ENCODE measurements around the gene BICDL2. TPM values are rescaled to one million over a fixed set of nuclear protein-coding genes. Genes with fewer than 3 reads are reported as not detected.

Gene BICDL2
- total RNA-seq, 1 donor from 2014 or later, result not detected

DNA sequence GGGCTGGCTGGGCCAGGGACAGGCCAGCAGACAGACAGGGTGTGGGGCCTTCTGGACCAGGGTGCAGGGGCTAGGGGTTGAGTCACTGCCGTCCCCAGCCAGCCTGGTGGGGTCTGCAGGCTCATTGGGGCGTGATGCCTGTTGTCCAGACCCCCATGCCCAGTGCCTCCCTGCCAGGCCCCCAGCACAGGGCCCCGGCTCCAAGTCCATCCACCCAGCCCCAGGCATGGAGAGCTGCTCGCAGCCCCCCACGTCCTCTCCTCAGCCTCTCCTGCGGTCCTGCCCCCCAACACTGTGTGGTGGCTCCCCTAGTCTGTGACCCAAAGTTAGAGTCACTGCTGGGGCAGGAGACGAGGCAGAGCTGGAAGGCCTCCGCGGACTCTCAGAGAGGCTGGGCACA is 49.5 kb downstream of the BICDL2 start:
- DNase-seq (ENCODE audit: low read depth), result no peak

DNA sequence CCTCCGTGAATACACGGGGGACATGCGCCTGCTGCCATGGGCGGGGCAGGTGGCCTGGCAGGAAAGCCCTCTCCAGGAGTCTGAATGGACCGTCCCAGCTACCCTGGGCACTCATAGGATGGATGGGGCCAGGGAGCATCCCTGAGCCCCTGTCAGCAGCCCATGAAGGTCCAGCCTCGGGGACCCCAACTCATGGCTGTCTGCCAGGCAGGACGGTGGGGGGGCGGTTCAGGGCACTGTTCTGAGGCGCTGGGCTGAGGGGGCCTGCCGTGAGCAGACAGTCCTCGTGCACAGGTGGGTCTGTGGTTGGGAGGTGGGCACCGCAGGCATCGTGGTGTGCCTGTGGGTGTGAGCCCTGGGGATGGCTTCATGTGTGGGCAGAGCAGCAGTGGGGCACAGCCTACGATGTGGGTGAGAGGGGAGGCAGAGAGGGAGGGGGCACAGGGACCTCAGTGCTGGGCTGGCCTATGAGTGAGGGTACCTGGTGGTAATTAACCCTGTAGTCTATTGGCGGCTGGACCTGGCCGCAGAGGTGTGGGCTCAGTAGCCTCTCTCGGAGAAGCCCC is 50.0 kb downstream of the BICDL2 start:
- no peak for DNase-seq (ENCODE audit: low read depth)

DNA sequence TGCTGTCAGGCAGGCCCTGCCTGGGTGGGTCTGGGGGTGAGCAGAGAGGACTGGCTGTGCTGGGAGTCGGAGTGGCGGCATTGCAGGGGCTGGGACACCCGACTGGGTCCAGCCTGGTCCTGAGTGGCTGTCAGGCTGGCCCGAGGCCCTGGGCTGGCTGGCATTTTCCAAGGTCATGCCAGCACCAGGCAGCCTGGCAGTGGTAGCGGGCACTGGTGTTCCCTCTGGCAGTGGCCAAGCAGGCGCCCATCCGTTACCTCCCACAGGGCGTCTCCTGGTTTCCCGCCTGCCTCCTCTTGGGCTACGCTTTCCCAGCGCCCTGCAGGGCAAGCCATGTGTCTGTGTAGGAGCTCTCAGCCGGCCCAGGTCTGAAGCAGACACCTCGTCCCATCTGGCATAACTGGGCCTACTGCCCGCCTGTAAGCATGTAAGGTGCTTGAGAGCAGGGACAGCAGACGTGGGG is 50.8 kb downstream of the BICDL2 start:
- peak; percentile 52 for DNase-seq (ENCODE audit: low read depth)

DNA sequence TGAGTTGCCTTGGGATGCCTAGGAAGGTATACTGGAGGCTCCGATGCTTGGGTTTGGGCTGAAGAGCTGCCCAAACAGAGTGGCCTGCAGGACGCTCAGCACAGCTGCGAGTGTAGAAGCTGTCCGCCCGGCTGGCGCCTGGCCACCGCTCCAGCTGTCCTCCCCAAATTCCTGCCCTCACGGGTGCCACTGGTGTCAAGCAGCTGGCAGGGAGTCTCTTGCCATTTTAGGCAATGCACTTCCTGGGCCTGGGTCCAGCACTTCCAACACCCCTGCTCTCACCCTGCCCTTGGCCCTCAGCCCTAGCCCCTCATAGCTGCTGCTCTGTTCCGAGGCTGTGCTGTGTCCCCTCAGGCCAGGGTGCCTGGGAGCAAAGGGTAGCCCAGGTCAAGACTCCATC is 51.3 kb downstream of the BICDL2 start:
- DNase-seq (ENCODE audit: low read depth), result peak; percentile 96

DNA sequence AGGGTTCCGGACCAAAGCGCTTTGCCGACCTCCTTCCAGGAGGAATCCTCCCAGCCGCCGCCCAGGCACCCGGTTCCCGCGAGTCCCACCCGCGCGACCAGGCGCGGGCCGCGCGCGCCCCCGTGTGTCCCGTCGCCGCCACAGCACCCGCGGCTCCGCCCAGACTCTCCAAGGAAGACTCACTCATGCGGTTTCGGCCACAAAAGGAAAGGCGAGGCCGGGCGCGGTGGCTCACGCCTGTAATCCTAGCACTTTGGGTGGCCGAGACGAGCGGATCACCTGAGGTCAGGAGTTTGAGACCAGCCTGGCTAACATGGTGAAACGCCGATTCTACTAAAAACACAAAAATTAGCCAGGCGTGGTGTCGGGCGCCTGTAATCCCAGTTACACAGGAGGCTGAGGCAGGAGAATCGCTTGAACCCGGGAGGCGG is 53.0 kb downstream of the BICDL2 start:
- peak; percentile 90 for DNase-seq (ENCODE audit: low read depth)

DNA sequence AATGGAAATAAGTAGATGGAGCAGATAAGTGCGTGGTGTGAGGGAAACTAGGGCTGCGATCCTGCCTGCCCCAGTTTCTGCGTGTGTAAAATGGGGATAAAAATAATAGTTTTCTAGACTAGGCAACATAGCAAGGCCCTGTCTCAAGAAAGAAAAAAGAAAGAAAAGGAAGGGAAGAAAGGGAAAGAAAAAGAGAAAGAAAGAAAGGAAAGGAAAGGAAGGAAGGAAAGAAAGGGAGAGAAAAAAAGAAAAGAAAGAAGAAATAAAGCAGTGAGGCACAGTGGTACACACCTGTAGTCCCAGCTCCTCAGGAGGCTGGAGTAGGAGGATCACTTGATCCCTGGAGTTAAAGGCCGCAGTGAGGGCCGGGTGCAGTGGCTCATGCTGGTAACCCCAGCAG is 54.3 kb downstream of the BICDL2 start:
- DNase-seq (ENCODE audit: low read depth), result no peak

DNA sequence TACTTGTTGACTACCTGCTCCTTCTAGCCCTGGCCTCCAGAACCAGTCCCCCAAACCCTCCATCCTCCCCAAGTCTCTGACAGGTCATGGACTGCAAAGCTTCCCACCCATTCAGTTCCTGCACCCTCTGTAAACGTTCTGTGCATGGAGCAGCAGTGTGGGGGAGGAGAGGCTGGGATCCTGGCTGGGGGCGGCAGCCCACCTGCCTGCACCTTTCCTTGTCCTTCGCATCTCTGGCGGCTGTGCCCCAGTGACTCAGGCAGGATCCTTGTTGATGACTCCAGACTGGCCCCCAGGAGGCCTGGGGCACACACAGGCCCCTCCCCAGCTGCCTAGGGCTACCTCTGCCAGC is 54.9 kb downstream of the BICDL2 start:
- DNase-seq (ENCODE audit: low read depth), result no peak

DNA sequence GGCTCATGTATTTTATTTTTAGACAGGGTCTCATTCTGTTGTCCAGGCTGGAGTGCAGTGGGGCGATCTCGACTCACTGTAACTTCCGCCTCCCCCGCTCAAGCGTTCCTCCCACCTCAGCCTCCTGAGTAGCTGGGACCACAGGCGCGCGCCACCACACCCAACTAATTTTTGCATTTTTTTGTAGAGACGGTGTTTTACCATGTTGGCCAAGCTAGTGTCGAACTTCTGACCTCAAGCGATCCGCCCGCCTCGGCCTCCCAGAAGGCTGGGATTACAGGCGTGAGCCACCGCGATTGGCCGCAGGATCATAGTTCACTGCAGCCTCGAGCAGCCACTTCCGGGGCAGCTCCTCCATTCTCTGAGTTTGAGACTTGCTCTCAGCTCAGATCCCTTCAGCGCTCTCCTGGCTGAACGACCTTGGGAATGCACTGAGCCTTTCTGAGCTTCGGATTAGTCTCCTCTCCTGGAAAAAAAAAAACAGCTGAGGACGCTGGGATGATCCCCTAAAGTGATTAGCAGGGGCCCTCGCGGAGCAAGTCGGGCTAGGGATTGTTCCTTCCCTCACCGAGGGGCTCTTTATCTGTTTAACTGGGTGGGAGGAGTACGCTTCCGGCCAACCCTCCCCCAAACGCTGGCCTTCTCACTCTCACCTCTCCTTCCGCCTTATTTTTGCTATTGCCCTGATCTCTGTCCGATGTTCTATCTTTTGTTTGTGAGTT is 55.4 kb downstream of the BICDL2 start:
- DNase-seq (ENCODE audit: low read depth), result no peak

DNA sequence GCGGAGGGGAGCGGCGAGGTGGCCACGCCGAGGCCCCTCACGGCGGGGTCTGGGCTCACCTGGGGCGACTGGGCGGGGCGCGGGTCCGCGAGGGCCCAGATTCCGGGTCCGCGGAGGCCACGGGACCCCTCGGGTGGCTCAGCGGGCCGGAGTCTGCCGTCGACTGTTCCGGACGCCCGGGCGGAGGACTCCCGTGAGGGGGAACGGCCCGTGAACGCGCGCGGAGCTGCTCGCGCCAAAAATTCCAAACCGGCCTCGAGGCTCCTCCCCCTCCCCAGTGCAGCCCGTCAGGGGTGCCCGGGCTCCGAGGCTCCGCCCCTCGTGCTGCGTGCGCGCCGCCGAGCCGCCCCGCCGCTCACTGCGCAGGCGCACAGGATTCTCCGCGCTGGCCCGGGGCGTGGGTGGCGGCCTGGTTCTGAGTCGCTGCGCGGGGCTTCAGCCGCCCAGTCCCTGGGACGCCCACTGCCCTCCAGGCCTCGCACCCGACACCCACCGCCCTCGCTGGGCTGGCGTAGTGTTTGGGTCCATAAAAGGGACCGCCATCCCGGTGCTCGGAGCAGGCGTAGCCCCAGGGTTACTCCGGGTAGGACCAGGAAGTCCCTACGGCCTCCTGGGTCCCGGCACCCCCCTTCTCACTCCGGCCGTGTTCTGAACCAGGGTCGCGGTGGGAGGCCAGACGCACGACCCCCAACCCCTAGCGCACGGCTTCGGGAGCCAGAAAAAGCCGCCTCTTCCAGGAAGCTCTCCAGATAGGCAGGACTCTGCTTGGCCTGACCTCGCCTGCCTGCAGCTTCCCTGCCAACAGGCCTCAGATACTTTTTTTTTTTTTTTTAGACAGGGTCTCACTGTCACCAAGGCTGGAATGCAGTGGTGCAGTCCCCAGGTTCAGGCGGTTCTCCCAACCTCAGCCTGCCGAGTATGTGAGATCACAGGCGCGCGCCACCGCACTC is 56.2 kb downstream of the BICDL2 start, which contains the start of gene PKMYT1:
Gene PKMYT1, minus strand, starts transcription at position 220 of the 950 bp plus-strand sequence. CDS start 789 bp downstream, outside the sequence.
- DNase-seq (ENCODE audit: low read depth), result peak; percentile 89

DNA sequence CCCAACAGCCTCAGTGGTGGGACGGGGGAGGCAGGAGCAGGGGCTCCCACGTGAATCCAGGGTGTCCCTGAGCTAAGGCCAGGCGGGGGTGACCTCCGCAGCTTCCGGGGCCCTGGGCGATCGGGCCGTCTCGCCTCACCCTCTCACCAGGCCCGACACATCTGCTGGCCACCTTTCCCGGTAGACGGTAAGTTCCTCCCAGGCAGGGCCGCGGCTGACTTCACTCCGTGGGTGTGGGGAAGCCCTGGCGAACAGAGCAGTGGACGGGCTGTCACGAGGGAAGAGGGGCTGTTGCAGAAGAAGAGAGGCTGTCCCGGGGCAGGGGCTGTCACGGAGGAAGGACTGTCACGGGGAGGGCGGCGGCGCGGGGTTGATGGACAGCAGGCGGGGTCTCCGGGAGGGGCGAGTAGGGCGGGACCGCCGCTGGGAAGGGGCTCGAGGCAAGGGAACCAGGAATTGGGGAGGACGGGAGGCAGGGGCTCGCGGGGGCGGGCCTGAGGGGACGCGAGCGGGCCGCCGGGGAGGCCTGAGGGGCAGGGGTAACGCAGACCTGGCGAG is 57.0 kb downstream of the BICDL2 start:
- DNase-seq (ENCODE audit: low read depth), result no peak

Other genes starting within 250 kb of the BICDL2 start
- not detected in 2 replicates for gene PRSS33, start 249.4 kb downstream of the BICDL2 start, total RNA-seq
- not detected in 2 replicates for gene PRSS41, start 238.5 kb downstream of the BICDL2 start, total RNA-seq
- not detected in 2 replicates for gene PRSS21, start 219.7 kb downstream of the BICDL2 start, total RNA-seq
- not detected in 2 replicates for gene ZG16B, start 206.6 kb downstream of the BICDL2 start, total RNA-seq
- gene PRSS22, start 178.8 kb downstream of the BICDL2 start, total RNA-seq, result not detected in 2 replicates
- gene FLYWCH2, start 153.7 kb downstream of the BICDL2 start, total RNA-seq, result 59.9 and 77.1 TPM in 2 replicates
- 27.7 and 36.9 TPM in 2 replicates for gene FLYWCH1, start 125.0 kb downstream of the BICDL2 start, total RNA-seq
- gene KREMEN2, start 72.7 kb downstream of the BICDL2 start, total RNA-seq, result 10.4 and 17.8 TPM in 2 replicates
- 14.6 and 18.0 TPM in 2 replicates for gene PAQR4, start 67.6 kb downstream of the BICDL2 start, total RNA-seq
- 0.53 and 6.7 TPM in 2 replicates for gene PKMYT1, start 56.5 kb downstream of the BICDL2 start, total RNA-seq
- 0.05 and 0.36 TPM in 2 replicates for gene CLDN9, start 24.0 kb downstream of the BICDL2 start, total RNA-seq
- gene CLDN6, start 18.8 kb downstream of the BICDL2 start, total RNA-seq, result 0.52 TPM in 1 of 2 replicates, not detected in the other
- 217 and 325 TPM in 2 replicates for gene TNFRSF12A, start 16.6 kb downstream of the BICDL2 start, total RNA-seq
- 23.0 and 34.9 TPM in 2 replicates for gene HCFC1R1, start 13.0 kb downstream of the BICDL2 start, total RNA-seq
- gene THOC6, start 12.9 kb downstream of the BICDL2 start, total RNA-seq, result 19.8 and 23.7 TPM in 2 replicates
- 0.05 TPM in 2 replicates for gene MMP25, start 9.6 kb upstream of the BICDL2 start, total RNA-seq
- gene IL32, start 28.7 kb upstream of the BICDL2 start, total RNA-seq, result 646 and 732 TPM in 2 replicates
- not detected in 2 replicates for gene ZSCAN10, start 62.4 kb upstream of the BICDL2 start, total RNA-seq
- 29.2 and 33.3 TPM in 2 replicates for gene ZNF205, start 75.6 kb upstream of the BICDL2 start, total RNA-seq
- 4.3 and 5.0 TPM in 2 replicates for gene ZNF213, start 98.1 kb upstream of the BICDL2 start, total RNA-seq
- not detected in 2 replicates for gene OR1F1, start 151.3 kb upstream of the BICDL2 start, total RNA-seq
- 8.6 and 9.2 TPM in 2 replicates for gene ZNF200, start 198.2 kb upstream of the BICDL2 start, total RNA-seq
- gene MEFV, start 219.7 kb upstream of the BICDL2 start, total RNA-seq, result 0.37 and 0.99 TPM in 2 replicates
- gene ZNF263, start 246.5 kb upstream of the BICDL2 start, total RNA-seq, result 36.2 and 48.2 TPM in 2 replicates

Data from myocyte (in vitro differentiated cells).